Adipocyte (in vitro differentiated cells): Measurements from ENCODE around the gene ESPNL.

Experiments used
- DNase-seq: peaks from one replicate; pipeline ENCODE4 v3.0.0-alpha.2; 2015; ENCODE audit warnings: low read depth
- H3K27me3 ChIP-seq: replicated peaks from 2 replicates; pipeline ENCODE4 v1.7.0; 2013; ENCODE audit warnings: mild to moderate bottlenecking, low read length, moderate library complexity; ENCODE audit not compliant: control insufficient read depth, insufficient read depth
- H3K36me3 ChIP-seq: 2 replicates; pipeline ENCODE4 v1.7.0; 2013; ENCODE audit warnings: low read length, mild to moderate bottlenecking, moderate library complexity; ENCODE audit not compliant: control insufficient read depth, insufficient read depth, severe bottlenecking
- H3K4me1 ChIP-seq: 2 replicates; pipeline ENCODE4 v1.7.0; 2013; ENCODE audit warnings: mild to moderate bottlenecking, low read length, moderate library complexity; ENCODE audit not compliant: control insufficient read depth, insufficient read depth
- H3K4me3 ChIP-seq: 2 replicates; pipeline ENCODE4 v1.7.0; 2013; ENCODE audit warnings: mild to moderate bottlenecking, low read length, moderate library complexity
- H3K9ac ChIP-seq: 2 replicates; pipeline ENCODE4 v1.7.0; 2013; ENCODE audit warnings: mild to moderate bottlenecking, low read length, moderate library complexity
- H3K9me3 ChIP-seq: 2 replicates; pipeline ENCODE4 v1.7.0; 2013; ENCODE audit warnings: mild to moderate bottlenecking, low read length, moderate library complexity; ENCODE audit not compliant: control insufficient read depth

The ESPNL gene

DNA sequence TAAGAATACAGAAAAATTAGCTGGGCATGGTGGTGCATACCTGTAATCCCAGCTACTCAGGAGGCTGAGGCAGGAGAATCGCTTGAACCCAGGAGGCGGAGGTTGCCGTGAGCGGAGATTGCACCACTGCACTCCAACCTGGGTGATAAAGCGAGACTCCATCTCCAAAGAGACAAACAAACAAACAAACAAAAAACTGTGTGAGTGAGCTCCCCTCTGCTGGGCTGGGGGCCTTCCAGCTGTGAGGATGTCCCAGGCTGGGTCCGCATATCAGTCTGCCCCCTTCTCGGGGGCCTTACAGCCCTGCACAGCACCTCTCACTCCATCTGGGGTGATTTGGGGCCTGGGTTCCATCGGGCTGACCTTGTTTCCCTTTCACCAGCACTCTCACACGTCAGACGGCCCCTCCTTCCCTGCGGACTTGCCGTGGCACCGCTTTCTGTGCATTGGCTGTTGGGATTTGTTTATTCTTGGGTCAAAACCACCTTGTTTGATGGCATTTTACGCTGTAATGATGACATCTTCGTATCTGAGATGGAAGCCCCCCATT is 35.5 kb downstream of the ESPNL start:
- H3K4me1 ChIP-seq = peaks cover 12% of the 10 kb centered on the region
- no peak for DNase-seq

DNA sequence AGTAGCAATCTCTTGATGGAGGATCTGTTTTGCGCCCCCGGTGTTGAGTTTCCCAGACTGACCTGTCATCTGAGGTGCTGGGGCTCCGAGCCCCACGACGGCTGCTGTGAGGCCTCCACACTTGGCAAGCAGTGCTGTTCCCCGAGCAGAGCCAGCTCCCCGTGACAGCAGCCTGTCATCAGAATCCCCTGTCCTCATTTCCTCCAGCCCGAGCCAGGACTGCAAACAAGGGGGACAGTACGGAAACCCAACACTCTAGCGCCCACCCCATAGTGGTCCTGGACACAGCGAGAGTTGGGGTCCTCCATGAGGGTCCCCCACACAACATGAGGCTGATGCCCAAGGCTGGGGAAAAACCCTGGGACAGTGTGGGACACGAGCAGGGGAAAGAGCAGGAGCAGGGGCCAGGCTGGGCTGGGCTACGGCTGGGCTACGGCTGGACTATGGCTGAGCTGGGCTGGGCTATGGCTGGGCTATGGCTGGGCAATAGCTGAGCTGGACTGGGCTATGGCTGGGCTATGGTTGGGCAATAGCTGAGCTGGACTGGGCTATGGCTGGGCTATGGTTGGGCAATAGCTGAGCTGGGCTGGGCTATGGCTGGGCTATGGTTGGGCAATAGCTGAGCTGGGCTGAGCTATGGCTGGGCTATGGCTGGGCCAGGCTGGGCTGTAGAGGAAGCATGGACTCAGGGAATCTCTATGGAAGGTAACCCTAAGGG is 36.8 kb downstream of the ESPNL start:
- Histone ChIP-seq H3K4me3 (peak overlapping the region; percentile 49), H3K9me3 (no peaks in the 10 kb centered on the region), H3K27me3 (no peaks in the 10 kb centered on the region), H3K36me3 (no peaks in the 10 kb centered on the region), H3K9ac (peak overlapping the region; percentile 71), H3K4me1 (peaks cover 12% of the 10 kb centered on the region)
- peak; percentile 58 for DNase-seq

More for the DNA sequence above, 35.5 kb downstream of the ESPNL start:
- no peak overlapping the region for H3K4me3 ChIP-seq
- no peaks in the 10 kb centered on the region for H3K27me3 ChIP-seq
- no peaks in the 10 kb centered on the region for H3K9me3 ChIP-seq
- H3K36me3 ChIP-seq = no peaks in the 10 kb centered on the region
- H3K9ac ChIP-seq = no peak overlapping the region

DNA sequence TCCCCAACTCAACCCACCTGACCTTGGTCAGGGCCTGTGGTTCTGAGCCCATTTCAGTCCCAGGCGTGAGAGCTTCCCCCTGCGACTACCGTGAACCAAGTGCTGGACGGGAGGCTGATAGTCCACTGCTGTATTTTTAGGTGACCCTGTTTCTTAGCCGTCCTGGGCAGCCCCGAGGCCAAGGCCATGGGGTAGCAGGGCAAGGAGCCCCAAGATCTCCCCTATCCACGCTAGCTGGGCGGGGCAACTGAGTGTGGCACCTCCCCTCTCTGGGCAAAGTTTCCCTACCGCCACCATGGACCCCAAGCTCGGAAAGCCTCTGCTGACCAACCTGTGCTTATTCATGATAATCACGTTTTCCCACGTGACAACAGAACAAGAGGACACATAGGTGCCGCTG is 37.7 kb downstream of the ESPNL start:
- Histone ChIP-seq H3K4me3 (no peak overlapping the region), H3K9ac (no peak overlapping the region), H3K9me3 (no peaks in the 10 kb centered on the region), H3K27me3 (no peaks in the 10 kb centered on the region), H3K4me1 (peaks cover 12% of the 10 kb centered on the region), H3K36me3 (no peaks in the 10 kb centered on the region)
- no peak for DNase-seq

DNA sequence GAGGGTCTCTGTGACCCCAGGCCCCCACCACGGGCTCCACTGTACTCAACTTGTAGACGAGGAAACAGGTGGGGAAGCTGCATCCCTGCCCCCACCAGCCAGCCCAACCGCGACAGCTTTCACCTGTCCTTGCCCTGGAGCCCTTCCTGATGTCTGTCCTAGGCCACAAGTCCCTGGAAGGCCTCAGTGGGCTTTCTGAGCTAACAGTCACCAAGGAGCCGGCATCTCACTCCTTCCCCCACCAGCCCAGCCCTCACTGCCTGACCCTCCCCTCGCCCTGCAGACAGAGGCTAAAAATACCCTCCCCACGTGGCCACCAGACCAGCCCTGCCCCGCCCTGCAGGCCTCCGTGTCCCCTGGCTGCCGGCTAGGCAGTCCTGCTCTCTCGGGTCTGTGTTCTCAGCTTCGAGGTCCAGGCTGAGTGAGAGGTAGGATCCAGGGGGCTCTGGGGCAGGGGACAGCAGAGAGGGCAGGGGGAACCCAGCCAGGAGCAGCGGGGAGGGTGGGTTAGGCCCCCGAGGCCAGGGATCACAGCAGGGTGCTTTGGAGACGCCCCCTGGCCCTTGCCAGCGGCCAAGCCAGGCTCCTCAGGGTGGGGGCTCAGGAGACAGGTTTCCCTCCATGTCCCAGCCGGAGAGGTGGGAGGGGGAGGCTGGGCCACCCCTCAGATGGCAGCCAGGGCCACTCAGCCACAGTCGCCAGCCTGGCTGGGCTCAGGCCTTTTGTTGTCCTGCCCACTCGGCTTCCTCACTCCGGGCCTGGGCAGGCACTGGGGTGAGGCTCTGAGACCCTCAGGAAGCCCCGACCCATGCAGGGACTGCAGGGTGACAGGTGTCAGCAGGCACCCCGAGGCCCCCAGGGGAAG is 38.4 kb downstream of the ESPNL start, which contains the start of gene KLHL30:
Gene KLHL30 (plus strand): TSS at position 338 of the 865 bp plus-strand sequence. CDS start 2,087 bp downstream, outside the sequence.
- H3K9me3 ChIP-seq = no peaks in the 10 kb centered on the region
- H3K9ac ChIP-seq = no peak within 1 kb of the TSS
- H3K4me3 ChIP-seq = no peak within 1 kb of the TSS
- peaks cover 16% of the 10 kb centered on the region for H3K4me1 ChIP-seq
- no peaks in the 10 kb centered on the region for H3K36me3 ChIP-seq
- no peak for DNase-seq
- H3K27me3 ChIP-seq = no peaks in the 10 kb centered on the region

DNA sequence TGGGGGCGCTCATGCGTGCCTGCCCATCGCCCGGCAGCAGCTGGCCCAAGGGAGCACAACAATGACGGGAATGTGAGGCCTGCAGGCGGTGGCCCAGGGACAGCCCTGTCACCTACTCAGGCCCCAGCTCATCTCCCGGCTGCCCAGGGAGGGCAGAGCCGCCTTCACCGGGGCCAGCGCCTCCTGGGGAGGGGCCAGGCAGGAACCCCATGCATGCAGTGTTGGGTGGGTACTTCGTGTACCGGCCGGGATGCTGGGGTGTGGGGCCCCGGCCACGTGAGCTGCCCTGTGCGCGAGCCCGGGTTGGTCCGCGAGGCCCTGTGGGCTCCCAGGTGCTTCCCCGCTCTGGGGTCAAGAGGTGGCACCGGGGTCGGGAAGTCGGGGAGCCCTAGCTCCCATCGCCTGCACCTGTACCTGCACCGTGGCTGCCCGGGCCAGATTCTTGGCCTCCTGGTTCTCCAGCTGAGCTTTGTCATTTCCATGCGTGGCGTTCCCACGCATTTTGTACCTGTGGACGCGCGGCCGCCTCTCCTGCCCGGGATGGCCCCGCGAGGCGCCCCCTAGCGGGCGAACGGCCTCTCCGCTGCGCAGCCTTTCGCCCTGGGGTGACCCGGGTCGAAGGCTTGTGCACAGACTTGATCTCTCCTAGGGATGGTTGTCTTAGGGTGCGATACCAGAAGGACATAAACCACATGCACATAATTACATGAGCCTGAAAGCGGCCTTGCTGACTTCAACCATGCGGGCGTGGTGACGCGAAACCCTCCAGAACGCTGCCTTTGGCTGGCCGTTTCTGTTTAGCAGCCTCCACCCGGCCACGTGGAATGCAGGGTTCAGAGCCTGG is 39.3 kb downstream of the ESPNL start:
- no peaks in the 10 kb centered on the region for H3K9me3 ChIP-seq
- H3K36me3 ChIP-seq = no peaks in the 10 kb centered on the region
- no peak for DNase-seq
- no peak overlapping the region for H3K4me3 ChIP-seq
- H3K4me1 ChIP-seq = peaks cover 21% of the 10 kb centered on the region
- no peak overlapping the region for H3K9ac ChIP-seq
- no peaks in the 10 kb centered on the region for H3K27me3 ChIP-seq

DNA sequence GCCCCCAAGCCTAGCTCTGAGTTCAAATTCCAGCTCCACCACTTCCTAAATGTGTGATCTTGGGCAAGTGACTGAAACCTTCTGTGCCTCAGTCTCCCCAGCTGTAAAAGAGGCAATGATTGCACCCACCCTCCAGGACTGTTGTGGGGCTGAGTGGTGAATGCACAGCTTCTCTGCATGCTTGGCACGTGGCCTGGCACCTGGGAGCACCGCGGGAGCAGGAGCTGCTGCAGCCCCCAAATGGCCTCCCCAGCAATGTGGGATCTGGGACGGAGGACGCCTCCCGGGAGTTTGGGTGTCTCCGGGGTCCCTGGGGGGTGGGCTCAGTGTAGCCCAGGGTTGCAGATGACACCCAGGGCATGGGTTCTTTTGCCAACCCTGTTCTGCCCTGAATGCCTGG is 39.9 kb downstream of the ESPNL start:
- Histone ChIP-seq H3K9ac (no peak overlapping the region), H3K9me3 (no peaks in the 10 kb centered on the region), H3K4me1 (peaks cover 21% of the 10 kb centered on the region), H3K4me3 (no peak overlapping the region), H3K36me3 (no peaks in the 10 kb centered on the region), H3K27me3 (no peaks in the 10 kb centered on the region)
- DNase-seq = no peak

DNA sequence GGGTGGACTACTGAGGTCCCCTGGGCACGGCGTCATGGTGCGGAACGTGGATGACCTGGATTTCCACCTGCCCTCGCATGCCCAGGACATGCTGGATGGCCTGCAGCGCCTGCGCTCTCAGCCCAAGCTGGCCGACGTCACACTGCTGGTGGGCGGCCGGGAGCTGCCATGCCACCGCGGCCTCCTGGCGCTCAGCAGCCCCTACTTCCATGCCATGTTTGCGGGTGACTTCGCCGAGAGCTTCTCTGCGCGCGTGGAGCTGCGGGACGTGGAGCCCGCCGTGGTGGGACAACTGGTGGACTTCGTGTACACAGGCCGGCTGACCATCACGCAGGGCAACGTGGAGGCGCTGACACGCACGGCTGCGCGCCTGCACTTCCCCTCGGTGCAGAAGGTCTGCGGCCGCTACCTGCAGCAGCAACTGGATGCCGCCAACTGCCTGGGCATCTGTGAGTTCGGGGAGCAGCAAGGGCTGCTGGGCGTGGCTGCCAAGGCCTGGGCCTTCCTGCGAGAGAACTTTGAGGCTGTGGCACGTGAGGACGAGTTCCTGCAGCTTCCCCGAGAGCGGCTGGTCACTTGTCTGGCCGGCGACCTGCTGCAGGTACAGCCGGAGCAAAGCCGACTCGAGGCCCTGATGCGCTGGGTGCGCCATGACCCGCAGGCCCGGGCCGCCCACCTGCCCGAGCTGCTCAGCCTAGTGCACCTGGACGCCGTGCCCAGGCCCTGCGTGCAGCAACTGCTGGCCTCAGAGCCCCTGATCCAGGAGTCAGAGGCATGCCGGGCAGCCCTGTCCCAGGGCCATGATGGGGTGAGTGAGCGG is 40.8 kb downstream of the ESPNL start:
- Histone ChIP-seq H3K4me3 (no peak overlapping the region), H3K9me3 (no peaks in the 10 kb centered on the region), H3K9ac (no peak overlapping the region), H3K4me1 (peaks cover 21% of the 10 kb centered on the region), H3K27me3 (no peaks in the 10 kb centered on the region), H3K36me3 (no peaks in the 10 kb centered on the region)
- DNase-seq = no peak

DNA sequence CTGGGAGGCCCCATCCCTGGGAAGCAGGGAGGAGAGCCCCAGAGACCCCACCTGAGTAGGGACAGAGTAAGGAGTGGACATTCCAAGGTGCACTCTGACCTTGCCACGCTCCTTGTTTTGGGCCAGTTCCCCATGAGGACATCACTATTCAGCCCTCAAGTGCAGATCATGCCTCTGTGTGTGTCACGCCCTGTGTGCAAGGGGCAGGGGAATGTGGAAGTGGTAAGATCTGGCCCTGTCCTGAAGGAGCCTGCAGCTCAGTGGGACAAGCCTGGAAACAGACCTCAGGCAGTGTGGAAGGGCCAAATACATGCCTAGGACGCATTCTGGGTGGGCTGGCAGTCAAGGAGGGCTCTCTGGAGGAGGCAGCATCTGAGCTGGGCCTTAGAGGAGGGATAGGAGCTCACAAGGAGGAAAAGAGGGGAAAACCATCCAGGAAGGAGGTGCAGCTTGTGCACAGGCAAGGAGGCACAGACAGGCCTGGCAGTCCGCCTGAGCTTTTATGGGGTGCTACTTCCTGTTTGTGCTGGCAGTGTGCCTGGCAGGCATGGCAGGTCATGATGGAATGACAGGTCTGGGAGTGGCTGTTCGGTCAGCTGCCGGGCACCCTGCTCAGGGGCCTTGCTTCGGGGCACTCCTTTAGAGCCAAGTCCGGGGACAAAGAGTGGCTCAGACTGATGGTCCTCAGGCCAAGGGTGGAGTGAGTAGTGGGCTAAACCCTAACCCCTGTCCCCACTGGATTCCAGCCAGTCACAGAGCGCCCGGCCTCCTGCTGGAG is 41.6 kb downstream of the ESPNL start:
- H3K9ac ChIP-seq = no peak overlapping the region
- no peak overlapping the region for H3K4me3 ChIP-seq
- H3K4me1 ChIP-seq = peaks cover 18% of the 10 kb centered on the region
- H3K27me3 ChIP-seq = no peaks in the 10 kb centered on the region
- no peaks in the 10 kb centered on the region for H3K36me3 ChIP-seq
- no peak for DNase-seq
- no peaks in the 10 kb centered on the region for H3K9me3 ChIP-seq

DNA sequence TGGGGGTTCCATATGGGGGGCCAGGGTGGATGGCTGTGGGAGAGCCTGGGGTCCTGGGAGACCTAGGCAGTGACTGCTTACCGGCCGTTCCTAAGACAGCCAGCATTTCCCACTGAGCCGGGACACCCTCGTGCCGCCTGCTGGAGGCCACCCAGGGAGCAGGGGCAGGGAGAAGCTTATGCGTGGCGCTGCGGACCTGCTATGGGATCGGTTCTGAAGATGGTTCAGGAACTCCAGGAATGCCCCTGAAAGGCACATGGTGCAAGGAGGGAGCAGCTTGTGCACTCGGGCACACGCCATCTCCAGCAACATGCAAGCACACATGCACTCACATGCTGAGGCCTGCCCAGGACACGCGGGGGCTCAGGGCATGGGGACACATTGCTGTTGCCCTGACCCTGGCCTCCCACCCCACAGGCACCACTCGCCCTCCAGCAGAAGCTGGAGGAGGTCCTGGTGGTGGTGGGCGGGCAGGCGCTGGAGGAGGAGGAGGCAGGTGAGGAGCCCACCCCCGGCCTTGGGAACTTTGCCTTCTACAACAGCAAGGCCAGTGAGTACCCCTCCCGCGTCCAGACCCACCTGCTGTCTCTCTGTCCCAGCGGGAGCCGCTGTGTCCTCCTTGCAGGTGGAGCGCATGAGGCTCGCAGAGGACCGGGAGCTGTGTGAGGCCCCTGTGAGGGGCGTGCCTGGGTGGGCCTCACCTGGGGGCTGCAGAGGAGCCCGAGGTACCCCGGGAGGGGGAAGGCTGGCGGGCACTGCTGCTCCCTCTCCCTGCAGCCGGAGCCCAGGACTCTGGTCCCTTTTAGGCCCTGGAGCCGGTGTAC is 42.5 kb downstream of the ESPNL start:
- Histone ChIP-seq H3K36me3 (no peaks in the 10 kb centered on the region), H3K9me3 (no peaks in the 10 kb centered on the region), H3K4me3 (no peak overlapping the region), H3K4me1 (peaks cover 12% of the 10 kb centered on the region), H3K27me3 (no peaks in the 10 kb centered on the region), H3K9ac (no peak overlapping the region)
- DNase-seq = no peak
